Measurements from ENCODE around the gene TEAD2. TPM values are rescaled to one million over a fixed set of nuclear protein-coding genes. Genes with fewer than 3 reads are reported as not detected.

Gene TEAD2
- total RNA-seq, 4 donors from 2014 or later: 13.8 to 23.5 (median 19.6) TPM

GRCh38 chr19:49343123-49343522, 19.1 kb downstream of the TEAD2 start:
- TF ChIP-seq, protein P1, sequence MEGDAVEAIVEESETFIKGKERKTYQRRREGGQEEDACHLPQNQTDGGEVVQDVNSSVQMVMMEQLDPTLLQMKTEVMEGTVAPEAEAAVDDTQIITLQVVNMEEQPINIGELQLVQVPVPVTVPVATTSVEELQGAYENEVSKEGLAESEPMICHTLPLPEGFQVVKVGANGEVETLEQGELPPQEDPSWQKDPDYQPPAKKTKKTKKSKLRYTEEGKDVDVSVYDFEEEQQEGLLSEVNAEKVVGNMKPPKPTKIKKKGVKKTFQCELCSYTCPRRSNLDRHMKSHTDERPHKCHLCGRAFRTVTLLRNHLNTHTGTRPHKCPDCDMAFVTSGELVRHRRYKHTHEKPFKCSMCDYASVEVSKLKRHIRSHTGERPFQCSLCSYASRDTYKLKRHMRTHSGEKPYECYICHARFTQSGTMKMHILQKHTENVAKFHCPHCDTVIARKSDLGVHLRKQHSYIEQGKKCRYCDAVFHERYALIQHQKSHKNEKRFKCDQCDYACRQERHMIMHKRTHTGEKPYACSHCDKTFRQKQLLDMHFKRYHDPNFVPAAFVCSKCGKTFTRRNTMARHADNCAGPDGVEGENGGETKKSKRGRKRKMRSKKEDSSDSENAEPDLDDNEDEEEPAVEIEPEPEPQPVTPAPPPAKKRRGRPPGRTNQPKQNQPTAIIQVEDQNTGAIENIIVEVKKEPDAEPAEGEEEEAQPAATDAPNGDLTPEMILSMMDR (IDR thresholded peaks at IDR 0.05; ENCODE audit: low read depth): no peak

DNA sequence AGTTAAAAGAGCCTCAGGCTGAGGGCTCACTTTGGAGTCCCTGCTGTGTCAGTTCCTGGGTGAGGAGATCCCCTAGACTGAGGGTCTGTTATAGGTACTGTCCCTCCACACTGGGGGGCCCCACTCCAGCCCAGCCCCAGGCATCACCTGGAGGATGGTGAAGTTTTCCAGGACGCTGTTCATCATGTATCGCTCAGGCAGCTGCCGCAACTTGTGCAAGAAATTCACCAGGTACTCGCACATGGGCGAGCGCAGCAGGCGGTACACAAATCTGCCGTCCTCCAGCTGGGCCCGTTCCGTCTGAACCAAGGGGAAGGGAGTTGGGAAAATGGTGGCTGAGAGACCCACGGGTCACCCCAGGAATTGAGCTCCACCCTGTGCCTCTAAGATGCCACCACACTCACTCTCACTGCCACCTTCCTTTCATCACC, 19.9 kb downstream of the TEAD2 start:
- TF ChIP-seq, protein P1 (IDR thresholded peaks at IDR 0.05; ENCODE audit: low read depth): no peak

- TF ChIP-seq, protein P1 (IDR thresholded peaks at IDR 0.05; ENCODE audit: low read depth): no peak
Measured at GRCh38 chr19:49340865-49341718, 21.1 kb downstream of the TEAD2 start.

- TF ChIP-seq, protein P1 (IDR thresholded peaks at IDR 0.05; ENCODE audit: low read depth): no peak
Measured at GRCh38 chr19:49340069-49340864, 21.9 kb downstream of the TEAD2 start.

DNA sequence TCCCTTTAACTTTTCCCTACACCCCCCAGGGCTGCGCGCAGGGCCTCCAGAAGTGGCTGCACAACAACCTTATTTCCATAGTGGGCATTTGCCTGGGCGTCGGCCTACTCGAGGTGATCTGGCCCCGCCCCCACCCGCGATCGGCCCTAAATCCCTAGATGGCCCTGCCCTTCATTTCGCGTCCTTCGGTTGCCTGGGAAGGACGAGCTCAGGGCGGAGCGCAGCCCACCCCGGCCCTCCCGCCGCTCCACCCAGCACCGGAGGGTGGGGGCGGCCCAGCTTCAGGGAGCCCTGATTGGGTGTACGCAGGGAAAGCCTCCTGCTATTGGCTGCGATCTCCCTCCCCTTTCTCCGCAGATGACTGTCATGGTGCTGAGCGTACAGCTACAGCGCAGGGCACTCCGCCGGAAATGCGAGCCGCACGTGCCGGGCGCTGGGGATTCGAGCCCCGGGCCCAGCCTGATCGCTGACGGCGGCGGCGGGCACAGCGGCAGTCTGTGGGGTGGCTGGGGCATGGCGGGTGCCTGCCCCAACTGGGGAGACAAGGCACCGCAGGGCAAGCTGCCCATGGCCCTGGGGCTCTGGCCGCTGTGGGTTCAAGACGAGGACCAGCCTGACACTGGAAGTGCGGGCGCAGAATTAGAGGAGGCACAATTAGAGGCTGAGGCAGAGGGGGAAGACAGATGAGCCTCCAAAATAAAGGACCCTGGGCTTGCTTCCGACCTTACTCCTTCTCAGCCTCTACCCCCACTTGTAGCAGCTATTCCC, 22.7 kb downstream of the TEAD2 start:
- TF ChIP-seq, protein P1 (IDR thresholded peaks at IDR 0.05; ENCODE audit: low read depth): no peak

GRCh38 chr19:49338691-49339300, 23.4 kb downstream of the TEAD2 start:
- TF ChIP-seq, protein P1 (IDR thresholded peaks at IDR 0.05; ENCODE audit: low read depth): no peak

Measured in subcutaneous adipose tissue (tissue), 4 donors.